GM18526 (cell line): ENCODE measurements around the gene TBX15.

Experiments used
- POLR2A ChIP-seq: IDR thresholded peaks from 3 replicates; pipeline ENCODE4 v1.6.1; 2011; ENCODE audit not compliant: insufficient read length; ENCODE audit errors: extremely low read depth

TBX15 gene

GRCh38 chr1:118905671-118906070 lies 82.5 kb downstream of the TBX15 start:
- TF ChIP-seq POLR2A = no peak

GRCh38 chr1:118905196-118905595 lies 82.9 kb downstream of the TBX15 start:
- TF ChIP-seq POLR2A = no peak

DNA sequence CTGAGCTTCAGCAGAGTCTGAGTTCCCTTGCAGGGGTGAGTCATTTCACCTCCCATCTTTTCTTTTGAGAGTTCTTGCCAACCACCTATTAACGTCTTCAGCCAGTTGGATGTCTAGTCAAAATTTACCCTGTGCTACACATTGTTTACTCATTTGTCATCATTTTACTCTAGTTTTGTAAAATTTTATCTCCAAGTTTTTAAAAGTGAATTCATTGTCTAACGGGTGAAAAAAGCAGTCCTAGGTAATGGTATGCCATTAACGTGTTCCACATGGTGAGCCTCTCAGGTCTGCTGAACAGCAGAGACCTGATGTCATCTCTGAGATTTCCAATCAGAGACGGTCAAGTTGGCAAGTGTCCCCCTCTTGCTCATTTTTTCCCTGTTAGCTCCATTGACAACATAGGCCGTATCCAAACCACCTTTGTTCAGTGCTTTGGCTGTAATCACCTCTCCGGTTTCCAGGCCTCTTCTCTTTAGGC lies 85.4 kb downstream of the TBX15 start:
- TF ChIP-seq POLR2A = no peak

DNA sequence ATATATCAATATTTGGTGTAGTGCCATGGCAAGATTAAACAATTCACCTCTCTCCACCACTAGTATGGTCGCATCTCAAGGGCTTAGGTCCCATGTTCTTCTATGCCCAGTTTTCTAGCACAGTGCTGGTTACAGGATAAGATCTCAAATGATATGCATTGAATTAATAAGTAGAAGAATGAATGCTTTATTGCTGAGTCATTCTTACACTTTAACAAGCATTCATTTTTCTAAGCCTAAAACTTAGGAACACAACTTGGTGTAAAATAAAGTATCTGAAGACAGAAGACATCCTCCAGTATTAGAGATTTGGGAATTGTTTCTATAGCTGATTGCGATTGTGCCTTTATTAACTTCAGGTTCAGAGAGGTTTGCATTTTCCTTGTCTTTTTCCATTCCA lies 85.8 kb downstream of the TBX15 start:
- no peak for TF ChIP-seq POLR2A

GRCh38 chr1:118900643-118901440 lies 87.3 kb downstream of the TBX15 start:
- no peak for TF ChIP-seq POLR2A

DNA sequence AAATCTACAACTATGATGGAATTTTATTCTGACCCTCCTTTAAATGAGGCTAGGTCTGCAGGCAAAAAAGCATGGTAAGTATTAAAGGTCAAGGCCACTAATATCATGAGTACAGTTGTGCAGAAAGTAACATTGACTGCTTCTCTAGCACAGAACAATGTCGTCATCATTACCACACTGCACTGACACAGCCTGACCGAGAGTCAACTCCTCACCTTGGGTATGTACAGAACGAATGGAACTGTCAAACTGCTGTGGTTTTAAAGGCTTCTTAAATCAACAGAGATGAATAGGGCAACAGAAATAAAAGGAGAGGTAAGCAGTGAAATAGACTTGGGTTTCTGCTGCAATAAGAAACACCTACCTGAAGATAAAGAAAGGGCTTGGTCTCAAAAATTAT lies 88.8 kb downstream of the TBX15 start:
- TF ChIP-seq POLR2A = no peak

GRCh38 chr1:118898712-118899111 lies 89.4 kb downstream of the TBX15 start:
- no peak for TF ChIP-seq POLR2A

DNA sequence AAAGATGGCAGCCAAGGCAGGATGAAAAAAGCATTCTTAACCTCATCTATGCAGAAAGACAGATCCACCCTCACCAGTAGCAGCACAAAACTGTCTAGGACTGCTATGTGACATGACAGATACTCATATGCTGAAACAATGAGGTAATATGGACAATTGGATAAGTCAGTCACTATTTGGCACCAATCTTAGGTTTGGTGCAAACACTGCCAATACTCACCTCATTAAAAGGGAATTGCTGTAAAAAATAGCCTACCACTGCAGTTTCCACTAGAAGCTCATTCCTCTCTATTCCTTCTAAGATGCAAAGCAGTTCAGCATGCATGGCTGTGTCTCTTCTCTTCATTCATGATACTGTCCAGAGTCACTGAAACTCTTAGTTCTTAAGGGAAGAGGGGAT lies 91.7 kb downstream of the TBX15 start:
- TF ChIP-seq POLR2A = no peak

- TF ChIP-seq POLR2A = no peak
These were observed 93.3 kb downstream of the TBX15 start for GRCh38 chr1:118894836-118895235.

DNA sequence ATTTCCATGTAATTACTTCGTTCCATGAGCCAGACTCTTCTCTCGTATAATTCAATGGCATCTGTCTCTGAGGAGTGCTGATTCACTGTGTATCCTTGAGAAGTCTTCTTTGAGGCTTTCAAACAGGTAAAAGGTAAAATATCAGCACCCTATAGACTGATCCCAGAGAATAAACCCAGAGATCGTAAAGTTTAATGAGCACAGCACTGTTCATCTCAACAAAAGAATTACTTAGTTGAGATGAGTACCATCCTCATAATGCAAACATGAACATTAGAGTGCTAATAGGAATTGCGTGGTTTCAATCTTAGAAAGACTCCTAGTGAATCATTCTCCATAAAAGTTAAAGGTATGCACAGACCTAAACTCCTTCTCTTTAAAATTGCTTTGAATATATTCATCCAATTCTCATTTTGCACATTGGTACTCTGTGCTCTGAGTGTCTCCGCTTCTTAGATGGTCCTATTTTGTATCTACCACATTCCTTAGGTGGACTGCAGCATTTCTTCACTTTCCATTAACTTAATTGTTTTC lies 97.2 kb downstream of the TBX15 start:
- TF ChIP-seq POLR2A = no peak

DNA sequence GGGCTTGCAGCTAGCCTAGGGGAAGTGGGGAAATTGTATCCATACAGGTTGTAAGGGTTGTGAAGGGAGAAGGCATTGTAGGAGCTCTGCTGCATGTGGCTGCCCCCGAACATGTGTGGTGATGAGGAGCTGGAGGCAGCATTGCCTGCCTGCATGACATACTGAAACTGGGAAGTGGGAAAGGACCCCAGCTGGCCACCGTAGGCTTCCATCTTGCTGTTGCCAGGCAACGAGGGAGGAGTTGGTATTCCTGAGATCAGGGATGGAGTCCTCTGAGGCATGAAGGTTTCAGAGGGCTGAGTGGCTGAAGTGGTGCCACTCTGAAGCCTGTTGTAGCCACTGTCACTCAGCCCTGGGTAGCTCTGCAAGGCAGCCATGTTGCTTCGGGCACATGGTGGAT lies 103.2 kb downstream of the TBX15 start:
- TF ChIP-seq POLR2A = no peak

DNA sequence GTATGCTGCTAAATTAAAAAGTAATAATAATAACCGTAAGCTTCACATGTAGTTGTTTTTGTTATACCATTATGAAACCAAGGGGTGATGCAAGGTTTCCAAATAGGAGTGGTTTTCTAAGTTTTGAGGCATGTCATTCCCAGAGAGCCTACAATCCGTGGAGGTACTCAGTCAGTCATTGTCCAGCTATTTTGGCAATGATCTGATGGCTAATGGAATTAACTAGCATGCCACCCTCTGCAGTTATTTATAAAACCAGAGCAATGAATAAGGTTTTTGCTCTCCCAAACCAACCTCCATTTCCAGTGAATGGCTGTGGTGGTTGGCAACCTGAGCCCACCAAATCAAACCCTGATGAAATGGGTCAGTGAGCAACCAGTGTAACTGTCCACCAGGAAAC lies 106.4 kb downstream of the TBX15 start:
- TF ChIP-seq POLR2A = no peak

DNA sequence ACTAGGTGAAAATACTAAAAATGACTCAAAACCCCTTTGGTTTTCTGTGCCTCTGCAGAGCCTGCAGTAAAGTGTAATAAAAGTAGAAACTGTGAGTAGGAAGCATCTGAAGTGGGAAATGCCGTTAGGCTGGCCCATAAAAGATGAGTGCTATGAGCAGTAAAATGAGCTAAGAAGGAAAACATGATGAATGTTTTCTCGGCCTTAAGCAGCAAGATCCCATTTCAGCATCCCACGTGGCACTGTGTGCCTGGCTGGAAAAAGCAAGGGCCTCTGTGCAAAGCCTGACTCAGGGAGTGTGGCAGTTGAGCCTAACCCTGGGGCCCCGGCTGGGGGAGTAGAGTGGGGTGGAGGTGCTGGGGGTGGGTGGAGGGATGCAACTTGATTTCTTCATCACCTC lies 109.5 kb downstream of the TBX15 start:
- TF ChIP-seq POLR2A = no peak

DNA sequence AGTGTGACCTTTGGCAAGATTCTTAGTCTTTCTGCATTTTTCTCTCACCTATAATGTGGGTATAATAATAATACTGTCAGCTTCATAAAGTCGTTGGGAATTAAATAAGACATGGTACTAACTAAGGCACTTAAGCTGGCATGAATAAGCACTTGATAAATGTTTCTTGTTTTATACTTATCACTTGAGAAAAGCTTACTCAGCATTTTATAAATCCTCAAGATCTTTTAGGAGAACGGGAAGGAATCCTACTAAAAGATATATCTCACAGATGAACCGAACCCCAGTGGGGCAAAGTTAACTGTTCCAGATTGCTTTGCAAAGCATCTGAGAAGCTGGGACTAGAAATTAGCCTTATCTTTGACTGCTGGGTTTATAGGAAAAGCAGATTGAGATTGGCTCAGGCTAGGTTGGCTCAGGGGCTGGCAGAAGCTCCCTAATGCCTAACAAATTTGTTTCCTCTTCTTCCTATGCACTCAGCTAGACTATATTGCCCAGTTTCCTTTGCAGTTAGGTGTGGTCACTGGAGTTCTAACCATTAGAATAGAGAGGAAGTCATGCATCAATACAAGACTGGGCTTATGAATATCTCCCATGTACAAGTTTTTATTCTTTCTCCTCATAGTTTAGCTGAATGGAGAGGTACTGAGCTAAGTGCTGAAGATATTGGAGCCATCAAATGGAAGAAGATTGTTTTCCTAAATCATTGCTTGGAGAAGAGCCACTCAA lies 110.3 kb downstream of the TBX15 start:
- no peak for TF ChIP-seq POLR2A

DNA sequence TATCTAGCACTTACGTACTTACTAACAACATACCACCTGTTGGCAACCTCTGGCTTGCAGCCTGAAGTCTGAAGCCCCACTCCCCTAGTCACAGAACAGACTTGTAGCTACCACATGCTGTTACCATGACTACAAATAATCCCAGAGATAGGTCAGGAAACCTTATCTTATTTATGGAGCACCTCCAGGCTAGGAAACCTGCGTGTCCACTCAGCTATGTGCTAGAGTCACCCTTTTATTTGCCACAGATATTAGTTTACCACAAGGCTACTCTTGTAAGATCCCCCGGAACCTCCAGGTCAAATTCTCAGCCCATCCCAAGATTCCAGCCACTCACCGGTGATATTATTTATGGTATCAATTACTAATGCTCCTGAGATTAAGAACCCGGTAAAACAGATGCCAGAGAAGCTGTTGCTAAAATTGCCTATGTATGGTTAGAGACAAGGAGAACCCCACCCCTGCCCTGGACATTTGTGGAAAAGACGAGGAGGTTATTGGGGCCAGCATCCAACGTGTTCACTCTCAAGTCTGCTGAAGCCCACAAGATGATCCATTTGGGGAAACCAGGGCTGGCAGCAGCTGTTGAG lies 116.5 kb downstream of the TBX15 start:
- TF ChIP-seq POLR2A = no peak

- TF ChIP-seq POLR2A = no peak
These were observed 119.8 kb downstream of the TBX15 start for GRCh38 chr1:118868387-118868786.
